NB4 (cell line): Measurements from ENCODE around the gene GSDMA.

Experiments used
- CTCF ChIP-seq: IDR thresholded peaks from one replicate; pipeline ENCODE4 v1.5.1; 2012; ENCODE audit warnings: low read depth, low read length
- MYC ChIP-seq: IDR thresholded peaks from 2 replicates; pipeline ENCODE4 v1.6.1; 2011; ENCODE audit warnings: low read depth, low read length
- POLR2A ChIP-seq: IDR thresholded peaks from 2 replicates; pipeline ENCODE4 v1.6.1; 2011; ENCODE audit warnings: mild to moderate bottlenecking; ENCODE audit not compliant: insufficient read length; ENCODE audit errors: extremely low read depth
- TF ChIP-seq, protein P1 (sequence below): IDR thresholded peaks from 2 replicates; pipeline ENCODE4 v1.6.1; 2011; ENCODE audit warnings: low read depth, low read length

DNA sequence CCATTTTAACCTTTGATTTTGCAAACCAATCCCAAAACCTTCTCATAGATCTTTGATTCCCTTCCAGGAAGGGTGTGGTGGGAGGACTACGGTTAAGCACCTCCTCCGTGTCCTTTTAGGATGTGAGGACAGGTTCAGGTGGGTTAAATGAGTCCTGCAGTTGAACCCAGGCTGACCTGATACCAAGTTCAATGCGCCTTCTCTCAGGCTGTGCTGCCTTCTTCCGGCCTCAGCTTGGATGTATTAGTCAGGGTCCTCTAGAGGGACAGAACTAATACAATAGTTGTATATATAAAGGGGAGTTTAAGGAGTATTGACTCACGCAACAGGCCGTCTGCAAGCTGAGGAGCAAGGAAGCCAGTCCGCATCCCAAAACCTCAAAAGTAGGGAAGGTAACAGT is 41.9 kb downstream of the GSDMA start:
- TF ChIP-seq CTCF (no peak), POLR2A (no peak), MYC (no peak)
- TF ChIP-seq, protein P1, sequence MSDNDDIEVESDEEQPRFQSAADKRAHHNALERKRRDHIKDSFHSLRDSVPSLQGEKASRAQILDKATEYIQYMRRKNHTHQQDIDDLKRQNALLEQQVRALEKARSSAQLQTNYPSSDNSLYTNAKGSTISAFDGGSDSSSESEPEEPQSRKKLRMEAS: no peak
